ENCODE data around the gene TANC1. TPM values are rescaled to one million over a fixed set of nuclear protein-coding genes. Genes with fewer than 3 reads are reported as not detected.

TANC1 gene
- total and polyA plus RNA-seq, 2 experiments from 2014 or later: 2.8 to 9.5 TPM

GRCh38 chr2:158934170-158934569, 34.3 kb upstream of the TANC1 start:
- H3K4me1 Mint-ChIP-seq: peaks cover 11% of the 10 kb centered on the region
- TF ChIP-seq ZNF331 (CRISPR knock-in tag; IDR thresholded peaks at IDR 0.05; ENCODE audit: low read depth) (no peak), REST (IDR thresholded peaks at IDR 0.05; ENCODE audit: unreplicated experiment) (no peak), CREB1 (CRISPR knock-in tag; IDR thresholded peaks at IDR 0.05; ENCODE audit: low read depth) (no peak), JUNB (IDR thresholded peaks at IDR 0.05; ENCODE audit: unreplicated experiment) (no peak), CTCF (conservative IDR thresholded peaks at IDR 0.05; ENCODE audit: low read depth in 2 of 2) (no peak)

DNA sequence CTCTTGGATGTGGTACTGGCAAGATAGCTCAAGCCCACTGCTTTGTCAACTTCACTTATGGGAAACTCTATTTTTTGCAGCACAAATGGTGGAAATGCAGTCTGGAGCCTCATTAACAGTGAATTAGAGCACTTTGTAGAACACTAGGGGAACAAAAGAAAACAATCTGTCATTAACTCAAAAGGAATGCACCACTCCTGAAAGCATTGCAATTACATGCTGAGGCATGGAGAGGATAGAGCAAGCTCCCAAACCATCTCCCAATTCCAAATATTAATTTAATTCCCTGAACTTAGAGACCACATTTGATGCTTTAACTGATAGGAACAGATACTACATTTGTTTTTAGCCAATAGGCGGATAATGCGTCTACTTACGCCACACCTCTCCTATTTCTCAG, 32.8 kb upstream of the TANC1 start:
- H3K27ac ChIP-seq (ENCODE audit: low read depth): no peak overlapping the region
- peaks cover 8% of the 10 kb centered on the region for H3K4me1 ChIP-seq (ENCODE audit: insufficient read depth)
- peaks cover 2% of the 10 kb centered on the region; the same call in 1 of the 2 replicates for H3K9me2 ChIP-seq (ENCODE audit: insufficient read depth)
- Mint-ChIP-seq H3K4me3 (no peak overlapping the region), H3K4me1 (peaks cover 11% of the 10 kb centered on the region), H3K9me3 (no peaks in the 10 kb centered on the region), H3K36me3 (ENCODE audit: low read depth) (no peaks in the 10 kb centered on the region), H3K27ac (no peak overlapping the region), H3K27me3 (ENCODE audit: insufficient read depth, low read depth, poor library complexity) (peaks cover 2% of the 10 kb centered on the region)
- H3F3A ChIP-seq (replicated peaks; ENCODE audit: low read depth): no peaks in the 10 kb centered on the region
- H4K20me1 ChIP-seq (replicated peaks; ENCODE audit: insufficient read depth): no peaks in the 10 kb centered on the region
- no peaks in the 10 kb centered on the region for H3K79me2 ChIP-seq (replicated peaks; ENCODE audit: insufficient read depth)
- H3K4me2 ChIP-seq: no peak overlapping the region
- peak overlapping the region; percentile 56; the same call in 1 of the 2 replicates for H2AFZ ChIP-seq
- peak; percentile 30 for DNase-seq (ENCODE audit: low spot score)
- H3K4me3 ChIP-seq: no peak overlapping the region
- H3K27me3 ChIP-seq (ENCODE audit: insufficient read depth): no peaks in the 10 kb centered on the region
- H3K36me3 ChIP-seq (ENCODE audit: insufficient read depth): no peaks in the 10 kb centered on the region
- ATAC-seq: peak; percentile 54
- TF ChIP-seq ZNF331 (CRISPR knock-in tag; IDR thresholded peaks at IDR 0.05; ENCODE audit: low read depth) (no peak), EZH2 (IDR thresholded peaks at IDR 0.05; ENCODE audit: low read depth, unreplicated experiment) (no peak), POLR2AphosphoS5 (IDR thresholded peaks at IDR 0.05; ENCODE audit: low read depth) (no peak), STAT1 (IDR thresholded peaks at IDR 0.05; ENCODE audit: unreplicated experiment) (no peak), ZNF462 (CRISPR knock-in tag; IDR thresholded peaks at IDR 0.05) (no peak)

More at GRCh38 chr2:158934170-158934569, 34.3 kb upstream of the TANC1 start:
- Histone ChIP-seq H3K36me3 (ENCODE audit: insufficient read depth) (no peaks in the 10 kb centered on the region), H3K27me3 (ENCODE audit: insufficient read depth) (no peaks in the 10 kb centered on the region), H3K79me2 (replicated peaks; ENCODE audit: insufficient read depth) (no peaks in the 10 kb centered on the region), H3K4me1 (ENCODE audit: insufficient read depth) (peaks cover 8% of the 10 kb centered on the region), H4K20me1 (replicated peaks; ENCODE audit: insufficient read depth) (no peaks in the 10 kb centered on the region), H2AFZ (no peak overlapping the region), H3K4me3 (no peak overlapping the region), H3F3A (replicated peaks; ENCODE audit: low read depth) (no peaks in the 10 kb centered on the region), H3K9me2 (ENCODE audit: insufficient read depth) (peaks cover 2% of the 10 kb centered on the region; the same call in 1 of the 2 replicates), H3K27ac (ENCODE audit: low read depth) (no peak overlapping the region), H3K4me2 (no peak overlapping the region)
- Mint-ChIP-seq H3K27me3 (ENCODE audit: insufficient read depth, low read depth, poor library complexity) (peaks cover 2% of the 10 kb centered on the region), H3K4me3 (no peak overlapping the region), H3K36me3 (ENCODE audit: low read depth) (no peaks in the 10 kb centered on the region), H3K27ac (no peak overlapping the region), H3K9me3 (peaks cover 3% of the 10 kb centered on the region; the same call in 1 of the 3 replicates)
- ATAC-seq (no peak), DNase-seq (ENCODE audit: low spot score) (no peak)
